Measurements from ENCODE around the gene PLEKHA1. TPM values are rescaled to one million over a fixed set of nuclear protein-coding genes. Genes with fewer than 3 reads are reported as not detected.

Gene PLEKHA1
- total RNA-seq, 2 donors from 2014 or later: 22.8 to 25.6 TPM

- no peak overlapping the region for H3K4me3 Mint-ChIP-seq
- peaks cover 8% of the 10 kb centered on the region for H3K4me1 Mint-ChIP-seq
- H3K36me3 Mint-ChIP-seq (ENCODE audit: low read depth): peaks cover 8% of the 10 kb centered on the region
- DNase-seq (no peak), ATAC-seq (no peak)
- H3K27ac Mint-ChIP-seq: peak overlapping the region; percentile 19
- H3K9me3 ChIP-seq (ENCODE audit: control insufficient read depth, low read length, poor library complexity, severe bottlenecking): no peaks in the 10 kb centered on the region
- no peaks in the 10 kb centered on the region for H3K27me3 Mint-ChIP-seq
These were observed 18.3 kb downstream of the PLEKHA1 start for GRCh38 chr10:122392835-122393234.

DNA sequence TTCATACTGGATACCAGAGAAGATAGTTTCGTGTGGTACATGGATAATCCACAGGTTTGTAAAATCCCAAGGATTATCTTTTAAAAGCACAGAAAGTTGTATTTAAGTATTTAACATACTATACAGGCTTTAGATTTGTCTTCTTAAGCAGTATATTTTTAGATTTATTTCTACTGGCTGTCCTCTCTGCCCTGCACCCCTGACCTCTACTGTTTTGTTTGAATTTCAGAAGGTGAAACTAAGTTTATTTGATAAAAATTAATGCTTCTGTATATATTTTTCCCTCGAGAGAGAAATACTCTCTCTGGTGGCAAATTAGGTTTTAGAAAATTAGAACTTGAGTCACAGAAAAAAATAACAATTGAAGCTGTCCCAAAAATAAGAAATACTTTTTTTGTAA, 18.8 kb downstream of the PLEKHA1 start:
- peaks cover 8% of the 10 kb centered on the region for H3K4me1 Mint-ChIP-seq
- DNase-seq: no peak
- peak overlapping the region; percentile 19 for H3K27ac Mint-ChIP-seq
- no peaks in the 10 kb centered on the region for H3K9me3 ChIP-seq (ENCODE audit: control insufficient read depth, low read length, poor library complexity, severe bottlenecking)
- ATAC-seq: no peak
- H3K36me3 Mint-ChIP-seq (ENCODE audit: low read depth): peaks cover 8% of the 10 kb centered on the region
- no peak overlapping the region for H3K4me3 Mint-ChIP-seq
- no peaks in the 10 kb centered on the region for H3K27me3 Mint-ChIP-seq

DNA sequence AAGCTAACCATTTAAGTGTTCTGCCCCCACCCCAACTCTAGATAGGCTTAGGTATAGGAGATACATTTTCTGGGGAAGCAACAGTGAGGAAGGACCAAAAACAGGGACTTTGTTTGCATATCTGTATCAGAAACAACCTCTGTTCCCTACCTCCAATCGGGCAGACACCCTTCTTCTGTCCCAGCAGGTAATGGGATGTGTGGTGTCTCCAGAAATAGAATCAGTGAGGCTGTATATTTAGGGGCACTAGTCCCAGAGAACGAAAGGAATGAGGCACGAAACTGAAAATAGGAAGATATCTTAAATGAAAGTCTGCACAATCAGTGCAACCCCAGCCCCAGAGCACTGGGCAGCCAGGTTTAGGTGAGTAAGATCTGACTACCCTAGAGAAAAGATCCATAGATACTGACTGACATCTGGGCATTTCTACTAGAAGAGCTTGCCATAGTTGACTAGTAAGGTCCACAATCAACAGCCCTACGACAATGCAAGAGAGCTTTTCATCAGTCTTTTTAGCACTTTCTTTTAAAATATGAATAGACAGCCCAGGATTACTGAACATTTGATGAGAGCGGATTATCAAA, 28.1 kb downstream of the PLEKHA1 start:
- H3K9me3 ChIP-seq (ENCODE audit: control insufficient read depth, low read length, poor library complexity, severe bottlenecking): no peaks in the 10 kb centered on the region
- Mint-ChIP-seq H3K27me3 (no peaks in the 10 kb centered on the region), H3K27ac (no peak overlapping the region), H3K4me1 (peaks cover 10% of the 10 kb centered on the region), H3K4me3 (no peak overlapping the region), H3K36me3 (ENCODE audit: low read depth) (no peaks in the 10 kb centered on the region)
- DNase-seq (no peak), ATAC-seq (no peak)

DNA sequence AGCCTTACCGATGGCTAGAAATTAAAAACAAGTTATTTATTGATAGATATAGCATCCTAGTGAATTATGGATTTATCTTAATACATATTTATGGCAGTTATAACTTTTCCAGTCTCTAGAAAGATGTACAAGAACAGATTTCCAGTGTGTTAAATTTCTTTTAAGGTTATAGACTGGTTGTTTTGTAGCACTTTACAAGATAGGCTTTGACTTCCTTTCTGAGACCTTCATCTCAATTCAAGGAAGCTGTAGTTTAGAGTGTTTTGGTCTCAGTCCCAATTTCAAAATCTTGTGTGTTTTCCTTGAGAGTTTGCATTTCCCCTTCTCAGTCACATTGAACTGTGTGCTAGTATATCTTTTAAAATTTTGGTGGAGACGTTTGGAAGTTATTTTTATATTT, 30.1 kb downstream of the PLEKHA1 start:
- ATAC-seq (no peak), DNase-seq (no peak)
- Mint-ChIP-seq H3K4me3 (no peak overlapping the region), H3K27ac (no peak overlapping the region), H3K36me3 (ENCODE audit: low read depth) (no peaks in the 10 kb centered on the region), H3K27me3 (no peaks in the 10 kb centered on the region), H3K4me1 (peaks cover 10% of the 10 kb centered on the region)
- H3K9me3 ChIP-seq (ENCODE audit: control insufficient read depth, low read length, poor library complexity, severe bottlenecking): no peaks in the 10 kb centered on the region

GRCh38 chr10:122407375-122408125, 33.0 kb downstream of the PLEKHA1 start:
- H3K4me3 Mint-ChIP-seq: no peak overlapping the region
- H3K4me1 Mint-ChIP-seq: peaks cover 14% of the 10 kb centered on the region
- H3K27me3 Mint-ChIP-seq: no peaks in the 10 kb centered on the region
- H3K36me3 Mint-ChIP-seq (ENCODE audit: low read depth): peaks cover 2% of the 10 kb centered on the region
- ATAC-seq (peak; percentile 37), DNase-seq (no peak)
- no peaks in the 10 kb centered on the region for H3K9me3 ChIP-seq (ENCODE audit: control insufficient read depth, low read length, poor library complexity, severe bottlenecking)
- peak overlapping the region; percentile 71 for H3K27ac Mint-ChIP-seq

DNA sequence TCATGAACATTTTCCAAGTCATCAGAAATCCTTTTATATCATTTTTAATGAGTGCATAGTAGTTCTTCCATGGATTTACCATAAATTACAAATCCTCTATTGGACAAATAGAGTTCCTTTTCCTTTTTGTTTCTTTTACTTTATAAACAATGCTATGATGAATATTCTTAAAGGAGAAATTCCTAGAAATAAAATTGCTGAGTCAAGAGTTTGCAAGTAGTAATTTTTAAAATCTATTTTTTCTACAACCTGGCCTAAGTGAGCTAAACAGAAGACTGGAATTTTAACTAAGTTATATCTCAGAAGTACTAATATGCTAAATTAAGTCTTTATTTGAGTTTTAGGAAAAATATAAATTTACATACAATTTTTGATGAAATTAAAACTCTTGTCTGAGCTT, 38.8 kb downstream of the PLEKHA1 start:
- no peaks in the 10 kb centered on the region for H3K27me3 Mint-ChIP-seq
- no peak for DNase-seq
- H3K27ac Mint-ChIP-seq: peak overlapping the region; percentile 14
- no peak for ATAC-seq
- H3K9me3 ChIP-seq (ENCODE audit: control insufficient read depth, low read length, poor library complexity, severe bottlenecking): no peaks in the 10 kb centered on the region
- peaks cover 18% of the 10 kb centered on the region for H3K4me1 Mint-ChIP-seq
- no peak overlapping the region for H3K4me3 Mint-ChIP-seq
- H3K36me3 Mint-ChIP-seq (ENCODE audit: low read depth): peaks cover 2% of the 10 kb centered on the region

DNA sequence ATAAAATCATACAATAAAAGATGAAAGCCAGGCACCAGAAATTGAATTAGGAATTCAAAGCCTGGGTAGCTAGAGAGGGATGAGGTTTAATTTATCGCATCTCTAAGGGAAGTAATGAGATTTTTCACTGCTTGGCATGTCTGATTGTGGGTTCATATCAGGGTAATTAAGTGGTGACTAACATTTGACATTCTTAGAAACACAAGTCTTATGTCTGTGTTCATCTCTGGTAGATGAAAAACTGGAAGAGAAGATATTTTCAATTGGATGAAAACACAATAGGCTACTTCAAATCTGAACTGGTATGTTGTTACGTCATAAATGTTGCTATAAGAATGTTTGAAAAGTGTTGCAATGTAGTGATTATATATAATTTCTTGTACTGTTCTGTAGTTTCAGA, 43.2 kb downstream of the PLEKHA1 start:
- H3K27me3 Mint-ChIP-seq: no peaks in the 10 kb centered on the region
- no peak for ATAC-seq
- no peaks in the 10 kb centered on the region for H3K9me3 ChIP-seq (ENCODE audit: control insufficient read depth, low read length, poor library complexity, severe bottlenecking)
- DNase-seq: no peak
- peak overlapping the region; percentile 92 for H3K27ac Mint-ChIP-seq
- H3K36me3 Mint-ChIP-seq (ENCODE audit: low read depth): peaks cover 7% of the 10 kb centered on the region
- peaks cover 37% of the 10 kb centered on the region for H3K4me1 Mint-ChIP-seq
- H3K4me3 Mint-ChIP-seq: no peak overlapping the region

DNA sequence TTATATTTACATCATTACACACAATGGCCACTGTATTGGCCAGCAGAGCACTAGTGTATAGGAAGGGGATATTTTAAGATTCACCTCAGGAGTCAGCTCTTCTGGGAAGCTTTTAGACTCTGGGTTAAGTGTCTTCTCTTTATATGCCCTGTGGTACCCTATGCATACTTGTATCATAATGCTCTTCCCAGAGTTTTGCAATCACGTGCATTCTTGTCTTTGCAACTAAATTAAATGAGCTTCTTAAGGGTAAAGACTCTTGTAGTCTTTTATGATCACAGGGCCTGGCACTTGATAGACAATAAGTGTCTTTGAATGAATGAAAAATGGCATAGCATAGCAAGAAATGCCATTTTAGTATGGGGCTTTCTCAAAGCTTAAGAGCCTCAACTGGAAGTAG, 44.5 kb downstream of the PLEKHA1 start:
- Mint-ChIP-seq H3K36me3 (ENCODE audit: low read depth) (peaks cover 7% of the 10 kb centered on the region), H3K27ac (no peak overlapping the region), H3K4me1 (peaks cover 37% of the 10 kb centered on the region), H3K27me3 (no peaks in the 10 kb centered on the region), H3K4me3 (no peak overlapping the region)
- no peaks in the 10 kb centered on the region for H3K9me3 ChIP-seq (ENCODE audit: control insufficient read depth, low read length, poor library complexity, severe bottlenecking)
- ATAC-seq (no peak), DNase-seq (no peak)

DNA sequence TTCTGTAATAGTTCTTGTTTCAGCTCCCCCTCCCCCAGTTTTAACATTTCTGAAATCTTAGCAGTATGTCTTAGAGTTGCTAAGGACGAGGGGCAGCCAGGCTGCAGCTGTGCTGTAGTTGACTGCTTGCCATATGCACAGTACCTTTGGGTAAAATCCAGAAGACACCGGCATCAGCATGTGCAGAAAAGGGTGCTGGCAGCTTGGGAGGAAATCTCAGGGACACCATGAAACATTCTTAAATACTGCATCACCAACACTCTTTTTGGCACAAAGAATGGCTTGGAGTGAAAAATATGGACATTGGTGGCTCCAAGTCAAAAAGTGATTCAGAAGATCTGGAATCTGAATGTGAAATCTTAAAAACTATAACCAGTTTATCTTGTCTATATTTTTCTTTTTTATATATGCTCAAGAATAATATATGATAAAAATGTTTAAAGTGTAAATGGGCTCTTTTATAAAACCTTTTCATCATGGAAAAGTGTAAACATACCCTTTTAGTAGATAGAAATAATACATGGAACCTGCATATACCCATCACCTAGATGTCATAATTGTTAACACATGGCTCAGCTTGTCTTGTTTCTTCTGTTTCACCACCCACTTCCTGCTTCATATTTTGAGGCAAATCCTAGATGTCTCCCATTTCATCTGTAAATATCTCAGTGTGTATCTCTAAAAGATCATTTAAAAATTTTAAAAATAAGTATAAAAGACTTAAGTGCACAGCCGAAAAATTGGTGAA, 45.5 kb downstream of the PLEKHA1 start:
- peak overlapping the region; percentile 88 for H3K27ac Mint-ChIP-seq
- no peak overlapping the region for H3K4me3 Mint-ChIP-seq
- H3K36me3 Mint-ChIP-seq (ENCODE audit: low read depth): peaks cover 7% of the 10 kb centered on the region
- DNase-seq (no peak), ATAC-seq (no peak)
- no peaks in the 10 kb centered on the region for H3K9me3 ChIP-seq (ENCODE audit: control insufficient read depth, low read length, poor library complexity, severe bottlenecking)
- no peaks in the 10 kb centered on the region for H3K27me3 Mint-ChIP-seq
- peaks cover 36% of the 10 kb centered on the region for H3K4me1 Mint-ChIP-seq

- peaks cover 36% of the 10 kb centered on the region for H3K4me1 Mint-ChIP-seq
- no peaks in the 10 kb centered on the region for H3K9me3 ChIP-seq (ENCODE audit: control insufficient read depth, low read length, poor library complexity, severe bottlenecking)
- peak overlapping the region; percentile 88 for H3K27ac Mint-ChIP-seq
- no peaks in the 10 kb centered on the region for H3K27me3 Mint-ChIP-seq
- H3K4me3 Mint-ChIP-seq: peak overlapping the region; percentile 55
- no peak for ATAC-seq
- H3K36me3 Mint-ChIP-seq (ENCODE audit: low read depth): peaks cover 7% of the 10 kb centered on the region
- DNase-seq: no peak
These were observed 46.1 kb downstream of the PLEKHA1 start for GRCh38 chr10:122420624-122421007.

DNA sequence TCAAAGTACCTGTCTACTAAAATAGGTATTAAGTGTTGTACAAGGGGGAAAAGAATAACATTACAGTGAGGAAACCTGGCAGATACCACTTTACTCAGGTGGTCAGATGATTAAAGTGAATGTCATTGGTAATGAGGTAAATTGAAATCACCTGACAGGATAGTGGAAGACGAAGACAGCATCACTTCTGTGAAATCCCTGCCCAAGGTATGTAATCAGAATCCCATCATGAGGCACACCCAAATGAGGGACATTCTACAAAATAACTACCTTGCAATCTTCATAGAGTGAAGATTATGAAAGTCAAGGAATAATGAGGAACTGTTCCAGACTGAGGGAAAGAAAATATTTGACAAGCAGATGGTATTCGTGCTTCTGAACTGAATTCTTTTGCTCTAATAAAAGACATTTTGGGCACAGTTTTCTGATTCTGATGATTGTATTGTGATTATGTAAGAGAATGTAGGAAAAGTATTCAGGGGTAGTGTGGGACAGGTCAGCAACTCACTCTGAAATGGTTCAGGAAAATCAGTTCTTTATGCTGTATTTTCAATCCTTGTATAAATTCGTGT, 46.6 kb downstream of the PLEKHA1 start:
- H3K27me3 Mint-ChIP-seq: no peaks in the 10 kb centered on the region
- H3K9me3 ChIP-seq (ENCODE audit: control insufficient read depth, low read length, poor library complexity, severe bottlenecking): no peaks in the 10 kb centered on the region
- H3K4me3 Mint-ChIP-seq: peak overlapping the region; percentile 55
- H3K27ac Mint-ChIP-seq: peak overlapping the region; percentile 88
- peaks cover 32% of the 10 kb centered on the region for H3K4me1 Mint-ChIP-seq
- no peak for DNase-seq
- ATAC-seq: no peak
- peaks cover 10% of the 10 kb centered on the region for H3K36me3 Mint-ChIP-seq (ENCODE audit: low read depth)

- H3K27me3 Mint-ChIP-seq: no peaks in the 10 kb centered on the region
- peaks cover 28% of the 10 kb centered on the region for H3K4me1 Mint-ChIP-seq
- peak overlapping the region; percentile 88 for H3K27ac Mint-ChIP-seq
- no peaks in the 10 kb centered on the region for H3K9me3 ChIP-seq (ENCODE audit: control insufficient read depth, low read length, poor library complexity, severe bottlenecking)
- H3K36me3 Mint-ChIP-seq (ENCODE audit: low read depth): peaks cover 10% of the 10 kb centered on the region
- H3K4me3 Mint-ChIP-seq: no peak overlapping the region
- ATAC-seq: no peak
- no peak for DNase-seq
These were observed 47.2 kb downstream of the PLEKHA1 start for GRCh38 chr10:122421742-122422141.

- peak overlapping the region; percentile 33 for H3K4me3 Mint-ChIP-seq
- H3K27me3 Mint-ChIP-seq: no peaks in the 10 kb centered on the region
- peaks cover 27% of the 10 kb centered on the region for H3K4me1 Mint-ChIP-seq
- ATAC-seq (peak; percentile 66), DNase-seq (no peak)
- no peaks in the 10 kb centered on the region for H3K9me3 ChIP-seq (ENCODE audit: control insufficient read depth, low read length, poor library complexity, severe bottlenecking)
- peaks cover 10% of the 10 kb centered on the region for H3K36me3 Mint-ChIP-seq (ENCODE audit: low read depth)
- H3K27ac Mint-ChIP-seq: peak overlapping the region; percentile 84
These were observed 47.9 kb downstream of the PLEKHA1 start for GRCh38 chr10:122422266-122422989.
